ENCODE data around the gene TRPT1.

Gene TRPT1

DNA sequence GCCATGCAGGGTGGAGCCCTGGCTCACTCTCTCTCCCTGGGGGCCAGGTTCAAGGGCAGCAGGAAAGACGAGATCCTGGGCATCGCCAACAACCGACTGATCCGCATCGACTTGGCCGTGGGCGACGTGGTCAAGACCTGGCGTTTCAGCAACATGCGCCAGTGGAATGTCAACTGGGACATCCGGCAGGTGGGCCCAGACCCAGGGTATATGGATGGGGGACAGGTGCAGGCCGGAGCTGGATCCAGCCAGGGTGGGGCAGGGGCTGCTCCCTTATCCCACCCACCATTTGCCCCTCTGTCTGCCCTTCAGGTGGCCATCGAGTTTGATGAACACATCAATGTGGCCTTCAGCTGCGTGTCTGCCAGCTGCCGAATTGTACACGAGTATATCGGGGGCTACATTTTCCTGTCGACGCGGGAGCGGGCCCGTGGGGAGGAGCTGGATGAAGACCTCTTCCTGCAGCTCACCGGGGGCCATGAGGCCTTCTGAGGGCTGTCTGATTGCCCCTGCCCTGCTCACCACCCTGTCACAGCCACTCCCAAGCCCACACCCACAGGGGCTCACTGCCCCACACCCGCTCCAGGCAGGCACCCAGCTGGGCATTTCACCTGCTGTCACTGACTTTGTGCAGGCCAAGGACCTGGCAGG is 2.9 kb downstream of the TRPT1 start:
- Histone ChIP-seq H3K4me3 (ENCODE audit: low read length) (no peak overlapping the region), H3K27me3 (replicated peaks; ENCODE audit: control insufficient read depth, insufficient read depth, low read length) (no peaks in the 10 kb centered on the region), H3K9me3 (ENCODE audit: control insufficient read depth, low read length) (no peaks in the 10 kb centered on the region), H3K36me3 (ENCODE audit: control insufficient read depth, insufficient read depth, low read length, severe bottlenecking) (no peaks in the 10 kb centered on the region), H3K4me1 (ENCODE audit: control insufficient read depth, insufficient read depth, low read length) (peaks cover 15% of the 10 kb centered on the region), H3K9ac (ENCODE audit: low read length) (no peak overlapping the region)
- no peak for DNase-seq (ENCODE audit: low read depth)

DNA sequence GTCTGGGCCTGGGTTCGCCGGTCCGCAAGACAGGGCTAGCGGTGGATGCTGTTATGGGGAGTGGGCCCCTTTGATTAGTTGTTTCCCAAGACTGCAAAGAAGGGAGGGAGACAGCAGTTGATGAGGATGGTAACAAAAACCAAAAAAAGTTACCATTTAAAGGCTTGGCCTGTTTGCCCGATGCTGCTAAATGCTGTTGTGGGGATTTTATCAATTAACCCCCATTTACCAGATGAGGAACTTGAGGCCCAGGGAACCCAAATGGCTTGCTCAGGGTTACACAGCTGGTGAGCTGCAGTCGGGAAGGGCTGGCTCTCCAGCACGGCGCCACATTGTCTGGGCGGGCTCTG is 3.4 kb downstream of the TRPT1 start:
- Histone ChIP-seq H3K36me3 (ENCODE audit: control insufficient read depth, insufficient read depth, low read length, severe bottlenecking) (no peaks in the 10 kb centered on the region), H3K27me3 (replicated peaks; ENCODE audit: control insufficient read depth, insufficient read depth, low read length) (no peaks in the 10 kb centered on the region), H3K4me1 (ENCODE audit: control insufficient read depth, insufficient read depth, low read length) (peaks cover 14% of the 10 kb centered on the region), H3K4me3 (ENCODE audit: low read length) (no peak overlapping the region), H3K9ac (ENCODE audit: low read length) (no peak overlapping the region), H3K9me3 (ENCODE audit: control insufficient read depth, low read length) (no peaks in the 10 kb centered on the region)
- no peak for DNase-seq (ENCODE audit: low read depth)

DNA sequence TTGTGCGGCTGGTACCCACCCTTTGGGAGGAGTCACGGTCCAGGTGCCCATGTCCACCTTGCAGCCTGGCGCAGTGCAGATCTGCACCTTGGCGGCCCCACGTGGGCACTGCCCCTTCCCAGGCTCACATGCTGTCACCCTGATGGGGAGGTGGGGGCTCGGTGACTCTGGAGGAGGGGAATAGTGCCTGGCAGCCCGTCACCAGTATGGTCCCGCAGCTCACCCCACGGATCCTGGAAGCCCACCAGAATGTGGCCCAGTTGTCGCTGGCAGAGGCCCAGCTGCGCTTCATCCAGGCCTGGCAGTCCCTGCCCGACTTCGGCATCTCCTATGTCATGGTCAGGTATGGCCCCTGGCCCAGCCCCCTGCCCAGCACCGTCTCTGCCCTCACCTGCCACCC is 5.2 kb downstream of the TRPT1 start:
- Histone ChIP-seq H3K27me3 (replicated peaks; ENCODE audit: control insufficient read depth, insufficient read depth, low read length) (no peaks in the 10 kb centered on the region), H3K9ac (ENCODE audit: low read length) (no peak overlapping the region), H3K4me1 (ENCODE audit: control insufficient read depth, insufficient read depth, low read length) (peaks cover 4% of the 10 kb centered on the region), H3K4me3 (ENCODE audit: low read length) (no peak overlapping the region), H3K9me3 (ENCODE audit: control insufficient read depth, low read length) (no peaks in the 10 kb centered on the region), H3K36me3 (ENCODE audit: control insufficient read depth, insufficient read depth, low read length, severe bottlenecking) (no peaks in the 10 kb centered on the region)
- no peak for DNase-seq (ENCODE audit: low read depth)

DNA sequence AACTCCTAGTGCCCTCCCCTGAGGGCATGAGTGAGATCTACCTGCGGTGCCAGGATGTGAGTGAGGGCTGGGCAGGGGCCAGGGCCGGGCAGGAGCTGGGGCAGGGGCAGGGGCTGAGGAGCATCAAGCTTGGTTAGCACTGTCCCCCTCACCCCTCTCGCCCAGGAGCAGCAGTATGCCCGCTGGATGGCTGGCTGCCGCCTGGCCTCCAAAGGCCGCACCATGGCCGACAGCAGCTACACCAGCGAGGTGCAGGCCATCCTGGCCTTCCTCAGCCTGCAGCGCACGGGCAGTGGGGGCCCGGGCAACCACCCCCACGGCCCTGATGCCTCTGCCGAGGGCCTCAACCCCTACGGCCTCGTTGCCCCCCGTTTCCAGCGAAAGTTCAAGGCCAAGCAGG is 5.7 kb downstream of the TRPT1 start:
- no peak overlapping the region for H3K9ac ChIP-seq (ENCODE audit: low read length)
- no peaks in the 10 kb centered on the region for H3K27me3 ChIP-seq (replicated peaks; ENCODE audit: control insufficient read depth, insufficient read depth, low read length)
- no peak overlapping the region for H3K4me3 ChIP-seq (ENCODE audit: low read length)
- no peak for DNase-seq (ENCODE audit: low read depth)
- H3K36me3 ChIP-seq (ENCODE audit: control insufficient read depth, insufficient read depth, low read length, severe bottlenecking): no peaks in the 10 kb centered on the region
- no peaks in the 10 kb centered on the region for H3K9me3 ChIP-seq (ENCODE audit: control insufficient read depth, low read length)
- peaks cover 4% of the 10 kb centered on the region for H3K4me1 ChIP-seq (ENCODE audit: control insufficient read depth, insufficient read depth, low read length)

DNA sequence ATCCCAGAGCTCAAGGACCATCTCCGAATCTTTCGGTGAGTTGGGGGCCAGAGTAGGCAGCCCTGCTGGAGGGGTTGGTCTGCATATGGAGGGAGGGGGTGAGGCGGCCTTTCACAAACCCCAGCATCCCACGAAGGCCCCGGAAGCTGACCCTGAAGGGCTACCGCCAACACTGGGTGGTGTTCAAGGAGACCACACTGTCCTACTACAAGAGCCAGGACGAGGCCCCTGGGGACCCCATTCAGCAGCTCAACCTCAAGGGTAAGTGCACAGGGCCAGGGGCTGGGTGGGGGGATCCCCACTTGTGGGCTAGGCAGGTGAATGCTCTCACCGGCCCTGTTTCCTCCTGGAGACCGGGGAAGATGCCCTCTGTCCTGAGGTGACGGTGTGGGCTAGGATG is 6.2 kb downstream of the TRPT1 start:
- Histone ChIP-seq H3K36me3 (ENCODE audit: control insufficient read depth, insufficient read depth, low read length, severe bottlenecking) (no peaks in the 10 kb centered on the region), H3K4me3 (ENCODE audit: low read length) (no peak overlapping the region), H3K9me3 (ENCODE audit: control insufficient read depth, low read length) (no peaks in the 10 kb centered on the region), H3K27me3 (replicated peaks; ENCODE audit: control insufficient read depth, insufficient read depth, low read length) (no peaks in the 10 kb centered on the region), H3K9ac (ENCODE audit: low read length) (no peak overlapping the region), H3K4me1 (ENCODE audit: control insufficient read depth, insufficient read depth, low read length) (peaks cover 7% of the 10 kb centered on the region)
- no peak for DNase-seq (ENCODE audit: low read depth)

DNA sequence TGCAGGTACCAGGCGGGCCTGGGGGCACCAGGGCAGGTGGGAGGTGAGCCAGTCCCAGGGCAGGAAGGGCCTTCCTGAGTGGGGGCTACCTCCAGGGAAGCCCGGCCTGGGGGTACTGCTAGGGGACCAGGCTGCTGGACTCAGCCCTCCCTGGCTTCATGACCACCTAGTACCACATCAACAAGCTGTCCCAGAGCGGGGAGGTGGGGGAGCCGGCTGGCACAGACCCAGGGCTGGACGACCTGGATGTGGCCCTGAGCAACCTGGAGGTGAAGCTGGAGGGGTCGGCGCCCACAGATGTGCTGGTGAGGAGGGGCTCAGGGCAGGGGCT is 6.7 kb downstream of the TRPT1 start:
- Histone ChIP-seq H3K27me3 (replicated peaks; ENCODE audit: control insufficient read depth, insufficient read depth, low read length) (no peaks in the 10 kb centered on the region), H3K9ac (ENCODE audit: low read length) (no peak overlapping the region), H3K36me3 (ENCODE audit: control insufficient read depth, insufficient read depth, low read length, severe bottlenecking) (no peaks in the 10 kb centered on the region), H3K4me1 (ENCODE audit: control insufficient read depth, insufficient read depth, low read length) (peaks cover 7% of the 10 kb centered on the region), H3K4me3 (ENCODE audit: low read length) (no peak overlapping the region), H3K9me3 (ENCODE audit: control insufficient read depth, low read length) (no peaks in the 10 kb centered on the region)
- DNase-seq (ENCODE audit: low read depth): no peak

DNA sequence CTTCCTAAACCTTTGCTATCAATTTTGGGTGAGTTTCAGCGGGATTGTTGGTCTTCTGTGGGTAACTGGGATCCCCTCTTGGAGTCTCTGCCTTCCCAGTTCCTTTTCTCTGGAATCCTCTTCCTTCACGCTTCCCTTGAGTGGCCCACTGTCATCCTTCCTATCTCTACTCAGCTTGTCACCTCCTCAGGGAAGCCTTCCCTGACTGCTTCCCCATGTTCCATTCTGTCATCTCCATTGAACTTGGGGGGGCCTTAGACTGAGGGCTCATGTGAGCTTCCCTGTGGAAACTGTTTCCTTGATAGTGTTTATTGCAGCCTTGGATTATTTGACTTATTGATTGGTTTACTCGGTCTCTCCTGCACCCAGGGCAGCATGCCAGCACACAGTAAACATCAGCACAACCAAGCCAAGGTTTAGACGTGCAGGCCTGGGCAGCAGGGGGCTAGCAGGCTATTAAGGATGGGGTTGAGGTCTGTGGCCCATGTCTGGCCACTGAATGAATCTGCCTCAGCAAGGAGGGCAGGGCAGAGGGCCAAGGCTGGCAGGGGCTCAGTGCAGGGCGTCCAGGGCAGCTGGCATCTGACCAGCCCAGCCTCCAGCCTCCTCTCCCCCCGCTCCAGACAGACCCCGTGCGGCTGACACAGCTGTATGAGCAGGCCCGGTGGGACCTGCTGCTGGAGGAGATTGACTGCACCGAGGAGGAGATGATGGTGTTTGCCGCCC is 7.2 kb downstream of the TRPT1 start:
- no peak overlapping the region for H3K9ac ChIP-seq (ENCODE audit: low read length)
- no peak for DNase-seq (ENCODE audit: low read depth)
- H3K4me1 ChIP-seq (ENCODE audit: control insufficient read depth, insufficient read depth, low read length): peaks cover 7% of the 10 kb centered on the region
- no peaks in the 10 kb centered on the region for H3K36me3 ChIP-seq (ENCODE audit: control insufficient read depth, insufficient read depth, low read length, severe bottlenecking)
- no peak overlapping the region for H3K4me3 ChIP-seq (ENCODE audit: low read length)
- no peaks in the 10 kb centered on the region for H3K9me3 ChIP-seq (ENCODE audit: control insufficient read depth, low read length)
- H3K27me3 ChIP-seq (replicated peaks; ENCODE audit: control insufficient read depth, insufficient read depth, low read length): no peaks in the 10 kb centered on the region

DNA sequence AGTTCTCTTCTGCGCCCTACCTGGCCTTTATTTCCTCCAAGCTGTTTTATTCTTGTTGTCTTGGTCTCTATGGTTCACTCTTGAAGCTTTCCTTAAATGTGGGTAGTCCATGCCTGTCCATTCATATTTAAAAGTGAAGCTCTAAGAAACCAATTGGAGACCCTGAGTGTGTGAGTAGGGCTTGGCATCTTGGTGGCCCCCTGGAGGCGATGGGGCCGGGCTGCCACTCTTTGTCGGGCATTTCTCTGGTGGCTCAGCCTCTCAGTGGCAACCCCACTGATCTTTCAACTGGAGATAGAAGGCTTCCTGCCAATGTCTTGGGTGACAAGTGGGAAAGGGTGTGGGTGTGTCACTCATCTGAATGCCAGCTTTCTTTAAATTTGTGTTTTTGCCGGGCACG is 9.1 kb downstream of the TRPT1 start:
- no peak overlapping the region for H3K4me3 ChIP-seq (ENCODE audit: low read length)
- H3K9me3 ChIP-seq (ENCODE audit: control insufficient read depth, low read length): no peaks in the 10 kb centered on the region
- no peak for DNase-seq (ENCODE audit: low read depth)
- no peaks in the 10 kb centered on the region for H3K27me3 ChIP-seq (replicated peaks; ENCODE audit: control insufficient read depth, insufficient read depth, low read length)
- no peak overlapping the region for H3K9ac ChIP-seq (ENCODE audit: low read length)
- H3K4me1 ChIP-seq (ENCODE audit: control insufficient read depth, insufficient read depth, low read length): peaks cover 7% of the 10 kb centered on the region
- no peaks in the 10 kb centered on the region for H3K36me3 ChIP-seq (ENCODE audit: control insufficient read depth, insufficient read depth, low read length, severe bottlenecking)

DNA sequence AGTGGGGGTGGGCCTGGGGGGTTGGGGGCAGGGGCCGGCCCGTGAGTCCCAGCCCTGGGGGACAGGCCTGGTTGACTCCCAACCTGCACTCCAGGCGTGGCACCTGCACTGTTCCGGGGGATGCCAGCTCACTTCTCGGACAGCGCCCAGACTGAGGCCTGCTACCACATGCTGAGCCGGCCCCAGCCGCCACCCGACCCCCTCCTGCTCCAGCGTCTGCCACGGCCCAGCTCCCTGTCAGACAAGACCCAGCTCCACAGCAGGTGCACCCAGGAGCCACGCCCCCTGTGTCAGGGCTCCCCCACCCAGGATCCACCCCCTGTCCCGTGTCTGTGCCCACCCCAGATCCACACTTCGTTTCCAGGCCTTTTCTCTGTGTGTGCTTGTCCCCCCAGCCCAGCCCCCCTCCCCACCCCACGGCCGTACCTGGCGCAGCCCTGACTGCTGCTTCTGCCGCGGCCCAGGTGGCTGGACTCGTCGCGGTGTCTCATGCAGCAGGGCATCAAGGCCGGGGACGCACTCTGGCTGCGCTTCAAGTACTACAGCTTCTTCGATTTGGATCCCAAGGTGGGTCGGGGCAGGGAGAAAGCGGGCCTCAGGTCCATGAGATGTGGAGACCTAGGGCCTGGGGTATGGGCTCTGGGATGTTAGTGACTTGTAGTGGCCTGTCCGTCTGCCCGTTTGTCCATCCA is 14.7 kb downstream of the TRPT1 start:
- H3K4me1 ChIP-seq (ENCODE audit: control insufficient read depth, insufficient read depth, low read length): peaks cover 16% of the 10 kb centered on the region
- H3K9ac ChIP-seq (ENCODE audit: low read length): no peak overlapping the region
- H3K9me3 ChIP-seq (ENCODE audit: control insufficient read depth, low read length): no peaks in the 10 kb centered on the region
- no peak for DNase-seq (ENCODE audit: low read depth)
- H3K27me3 ChIP-seq (replicated peaks; ENCODE audit: control insufficient read depth, insufficient read depth, low read length): no peaks in the 10 kb centered on the region
- no peak overlapping the region for H3K4me3 ChIP-seq (ENCODE audit: low read length)
- H3K36me3 ChIP-seq (ENCODE audit: control insufficient read depth, insufficient read depth, low read length, severe bottlenecking): no peaks in the 10 kb centered on the region

DNA sequence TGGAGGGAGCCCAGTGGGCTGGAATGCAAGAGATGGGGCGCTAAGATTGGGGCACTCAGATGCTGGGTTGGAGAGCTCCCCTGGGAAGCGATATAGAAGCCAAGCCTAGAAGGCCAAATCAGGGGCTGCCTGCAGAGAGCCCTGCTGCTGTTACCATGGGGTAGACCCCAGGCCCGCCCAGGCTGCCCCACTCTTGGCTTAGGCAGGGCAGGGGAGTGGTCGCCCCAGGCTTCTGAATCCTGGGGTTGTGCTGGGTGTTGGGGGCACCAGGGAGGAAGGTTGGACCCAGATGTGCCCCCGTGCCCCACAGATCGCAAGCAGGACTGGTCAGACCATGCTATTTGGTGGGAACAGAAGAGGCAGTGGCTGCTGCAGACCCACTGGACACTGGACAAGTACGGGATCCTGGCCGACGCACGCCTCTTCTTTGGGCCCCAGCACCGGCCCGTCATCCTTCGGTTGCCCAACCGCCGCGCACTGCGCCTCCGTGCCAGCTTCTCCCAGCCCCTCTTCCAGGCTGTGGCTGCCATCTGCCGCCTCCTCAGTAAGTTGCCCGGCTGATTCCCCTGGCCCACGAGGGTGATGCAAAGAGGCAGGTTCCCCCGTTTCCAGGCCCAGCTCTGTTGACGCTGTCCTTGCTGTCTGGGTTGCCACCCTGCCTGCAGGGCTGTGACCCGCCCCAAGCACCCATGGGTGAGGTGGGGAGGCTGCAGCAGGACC is 15.5 kb downstream of the TRPT1 start:
- H3K4me3 ChIP-seq (ENCODE audit: low read length): no peak overlapping the region
- H3K4me1 ChIP-seq (ENCODE audit: control insufficient read depth, insufficient read depth, low read length): peaks cover 16% of the 10 kb centered on the region
- peaks cover 5% of the 10 kb centered on the region for H3K36me3 ChIP-seq (ENCODE audit: control insufficient read depth, insufficient read depth, low read length, severe bottlenecking)
- DNase-seq (ENCODE audit: low read depth): no peak
- H3K27me3 ChIP-seq (replicated peaks; ENCODE audit: control insufficient read depth, insufficient read depth, low read length): no peaks in the 10 kb centered on the region
- no peak overlapping the region for H3K9ac ChIP-seq (ENCODE audit: low read length)
- no peaks in the 10 kb centered on the region for H3K9me3 ChIP-seq (ENCODE audit: control insufficient read depth, low read length)

DNA sequence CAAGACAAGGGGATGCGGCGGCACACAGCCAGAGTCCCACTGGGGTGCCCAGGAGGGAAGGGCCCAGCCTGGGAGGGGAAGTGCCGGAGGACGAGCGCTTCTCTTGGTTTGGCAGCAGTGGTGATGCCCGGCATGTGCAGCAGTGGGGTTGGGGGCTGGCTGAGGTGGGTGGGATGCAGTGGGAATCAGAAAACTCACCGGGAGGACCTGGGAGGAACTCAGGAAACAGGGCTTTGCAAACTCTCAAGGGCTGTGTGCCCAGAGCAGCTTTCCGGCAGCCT is 16.5 kb downstream of the TRPT1 start:
- H3K9me3 ChIP-seq (ENCODE audit: control insufficient read depth, low read length): no peaks in the 10 kb centered on the region
- no peak overlapping the region for H3K4me3 ChIP-seq (ENCODE audit: low read length)
- H3K36me3 ChIP-seq (ENCODE audit: control insufficient read depth, insufficient read depth, low read length, severe bottlenecking): peaks cover 8% of the 10 kb centered on the region
- no peak for DNase-seq (ENCODE audit: low read depth)
- no peak overlapping the region for H3K9ac ChIP-seq (ENCODE audit: low read length)
- H3K27me3 ChIP-seq (replicated peaks; ENCODE audit: control insufficient read depth, insufficient read depth, low read length): no peaks in the 10 kb centered on the region
- H3K4me1 ChIP-seq (ENCODE audit: control insufficient read depth, insufficient read depth, low read length): peaks cover 9% of the 10 kb centered on the region
